ENCODE data around the gene SLC39A3.

Gene SLC39A3

DNA sequence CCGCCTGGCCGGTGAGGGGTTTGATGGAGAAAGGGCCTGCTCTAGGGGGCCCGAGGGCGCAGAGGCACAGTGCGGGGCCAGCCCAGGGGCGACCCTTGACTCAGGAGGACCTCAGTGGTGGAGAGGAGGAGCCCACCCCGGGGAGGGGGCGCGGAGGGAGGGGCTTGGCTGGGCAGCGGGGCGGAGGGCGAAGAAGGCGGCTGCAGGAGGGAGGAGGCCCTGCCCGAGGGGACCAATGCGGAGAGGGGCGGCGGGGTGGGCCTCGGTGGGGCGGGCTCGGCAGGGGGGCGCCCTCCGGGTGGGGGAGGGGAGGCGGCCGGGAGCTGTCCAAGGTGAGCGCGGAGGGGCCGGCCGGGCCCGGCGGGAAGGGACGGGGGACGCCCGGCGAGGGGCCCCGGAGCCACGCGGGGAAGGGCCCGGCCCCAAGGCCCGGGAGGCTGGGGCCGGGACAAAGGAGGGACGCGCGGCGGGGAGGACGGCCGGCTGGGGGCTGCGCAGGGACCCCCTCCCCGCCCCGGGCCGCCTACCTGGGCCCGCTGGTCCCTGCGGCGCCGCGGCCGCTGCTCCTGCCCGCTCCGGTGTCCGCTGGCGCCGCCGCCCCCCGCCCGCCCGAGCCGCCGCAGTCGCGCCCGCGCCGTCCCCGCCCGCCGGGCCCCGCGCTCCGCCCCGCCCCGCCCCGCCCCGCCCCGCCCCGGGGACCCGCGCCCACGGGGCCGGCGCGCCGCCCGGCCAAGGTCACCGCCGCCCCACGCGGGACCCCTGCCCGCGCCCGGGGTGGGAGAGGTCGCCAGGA lies 18.8 kb downstream of the SLC39A3 start, which contains the start of gene DIRAS1:
Gene DIRAS1 (minus strand): TSS at position 596 of the 793 bp plus-strand sequence. CDS start 3,566 bp downstream, outside the sequence.
- Histone ChIP-seq H3K9ac (ENCODE audit: low read length) (no peak within 1 kb of the TSS), H4K20me1 (ENCODE audit: insufficient read depth, low read length) (no peaks in the 10 kb centered on the region), H3K9me2 (ENCODE audit: low read depth, low read length) (no peaks in the 10 kb centered on the region), H3F3A (ENCODE audit: insufficient read depth, low read length) (no peaks in the 10 kb centered on the region), H3K4me3 (ENCODE audit: low read depth, low read length, poor library complexity, severe bottlenecking) (no peak within 1 kb of the TSS), H3K4me1 (ENCODE audit: insufficient read depth, low read length, severe bottlenecking) (no peaks in the 10 kb centered on the region), H3K4me2 (ENCODE audit: low read length) (no peak within 1 kb of the TSS), H3K79me2 (ENCODE audit: insufficient read depth, low read length) (no peaks in the 10 kb centered on the region), H3K9me3 (ENCODE audit: low read length) (no peaks in the 10 kb centered on the region), H3K27ac (ENCODE audit: low read depth, low read length, poor library complexity, severe bottlenecking) (no peak within 1 kb of the TSS), H3K36me3 (ENCODE audit: insufficient read depth, low read length) (no peaks in the 10 kb centered on the region; the same call in 1 of the 2 replicates), H2AFZ (ENCODE audit: low read length) (no peak within 1 kb of the TSS), H3K27me3 (ENCODE audit: insufficient read depth, low read length) (no peaks in the 10 kb centered on the region; the same call in 1 of the 2 replicates)
- TF ChIP-seq, protein P1, sequence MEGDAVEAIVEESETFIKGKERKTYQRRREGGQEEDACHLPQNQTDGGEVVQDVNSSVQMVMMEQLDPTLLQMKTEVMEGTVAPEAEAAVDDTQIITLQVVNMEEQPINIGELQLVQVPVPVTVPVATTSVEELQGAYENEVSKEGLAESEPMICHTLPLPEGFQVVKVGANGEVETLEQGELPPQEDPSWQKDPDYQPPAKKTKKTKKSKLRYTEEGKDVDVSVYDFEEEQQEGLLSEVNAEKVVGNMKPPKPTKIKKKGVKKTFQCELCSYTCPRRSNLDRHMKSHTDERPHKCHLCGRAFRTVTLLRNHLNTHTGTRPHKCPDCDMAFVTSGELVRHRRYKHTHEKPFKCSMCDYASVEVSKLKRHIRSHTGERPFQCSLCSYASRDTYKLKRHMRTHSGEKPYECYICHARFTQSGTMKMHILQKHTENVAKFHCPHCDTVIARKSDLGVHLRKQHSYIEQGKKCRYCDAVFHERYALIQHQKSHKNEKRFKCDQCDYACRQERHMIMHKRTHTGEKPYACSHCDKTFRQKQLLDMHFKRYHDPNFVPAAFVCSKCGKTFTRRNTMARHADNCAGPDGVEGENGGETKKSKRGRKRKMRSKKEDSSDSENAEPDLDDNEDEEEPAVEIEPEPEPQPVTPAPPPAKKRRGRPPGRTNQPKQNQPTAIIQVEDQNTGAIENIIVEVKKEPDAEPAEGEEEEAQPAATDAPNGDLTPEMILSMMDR (IDR thresholded peaks at IDR 0.05; ENCODE audit: low read length), result no peak
- no peak for TF ChIP-seq EZH2 (IDR thresholded peaks at IDR 0.05; ENCODE audit: borderline replicate concordance, low read length)

DNA sequence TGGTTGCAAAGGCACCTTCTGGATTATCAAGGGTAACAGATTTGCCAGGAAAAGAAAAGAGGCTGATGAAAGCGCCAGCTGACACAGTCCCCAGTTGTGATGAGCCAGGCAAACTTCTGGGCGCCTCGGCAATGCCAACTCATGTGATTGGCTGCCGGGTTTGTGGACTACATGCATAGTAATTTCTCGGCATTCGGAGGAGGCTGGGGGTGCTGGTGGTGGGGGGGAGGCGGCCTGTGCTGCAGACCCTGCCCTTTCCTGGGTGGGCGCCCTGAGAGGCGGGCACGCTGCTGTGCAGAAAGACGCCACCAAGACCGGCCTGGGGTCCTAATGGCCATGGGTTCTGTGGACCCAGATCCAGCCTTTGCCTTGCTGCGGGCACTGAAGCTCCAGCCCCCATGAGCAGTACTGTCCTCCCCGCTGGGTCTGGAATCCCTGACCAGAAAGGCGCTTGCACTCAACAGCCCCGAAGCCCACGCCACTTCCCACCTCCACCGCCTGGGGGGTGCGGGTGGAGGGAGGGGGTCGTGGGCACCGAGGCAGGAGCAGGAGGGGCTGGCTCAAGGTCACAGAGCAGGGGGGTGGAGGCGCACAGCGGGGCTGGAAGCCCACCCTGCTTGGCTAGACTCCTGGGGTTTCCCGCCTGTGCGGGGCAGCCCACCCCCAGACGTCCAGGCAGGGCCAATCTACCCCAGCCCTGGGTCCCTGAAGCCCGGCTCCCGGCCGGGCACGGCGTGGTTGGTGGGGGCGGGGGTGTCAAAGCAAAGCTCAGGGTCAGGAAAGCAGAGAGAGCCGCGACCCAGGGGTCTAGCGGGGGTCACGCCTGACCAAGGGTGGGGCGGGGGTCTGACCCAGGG lies 19.7 kb downstream of the SLC39A3 start:
- H3K79me2 ChIP-seq (ENCODE audit: insufficient read depth, low read length), result no peaks in the 10 kb centered on the region
- no peak overlapping the region for H3K4me2 ChIP-seq (ENCODE audit: low read length)
- H3K9me2 ChIP-seq (ENCODE audit: low read depth, low read length), result no peaks in the 10 kb centered on the region
- peaks cover 4% of the 10 kb centered on the region for H3K9me3 ChIP-seq (ENCODE audit: low read length)
- H3K9ac ChIP-seq (ENCODE audit: low read length), result no peak overlapping the region
- H3K36me3 ChIP-seq (ENCODE audit: insufficient read depth, low read length), result no peaks in the 10 kb centered on the region; the same call in 1 of the 2 replicates
- no peak overlapping the region for H3K4me3 ChIP-seq (ENCODE audit: low read depth, low read length, poor library complexity, severe bottlenecking)
- no peak for TF ChIP-seq EZH2 (IDR thresholded peaks at IDR 0.05; ENCODE audit: borderline replicate concordance, low read length)
- TF ChIP-seq, protein P1 (IDR thresholded peaks at IDR 0.05; ENCODE audit: low read length), result no peak
- H2AFZ ChIP-seq (ENCODE audit: low read length), result no peak overlapping the region
- no peaks in the 10 kb centered on the region for H4K20me1 ChIP-seq (ENCODE audit: insufficient read depth, low read length)
- H3K27ac ChIP-seq (ENCODE audit: low read depth, low read length, poor library complexity, severe bottlenecking), result no peak overlapping the region
- no peaks in the 10 kb centered on the region for H3K4me1 ChIP-seq (ENCODE audit: insufficient read depth, low read length, severe bottlenecking)
- H3K27me3 ChIP-seq (ENCODE audit: insufficient read depth, low read length), result peaks cover 5% of the 10 kb centered on the region; the same call in 1 of the 2 replicates
- no peaks in the 10 kb centered on the region for H3F3A ChIP-seq (ENCODE audit: insufficient read depth, low read length)

DNA sequence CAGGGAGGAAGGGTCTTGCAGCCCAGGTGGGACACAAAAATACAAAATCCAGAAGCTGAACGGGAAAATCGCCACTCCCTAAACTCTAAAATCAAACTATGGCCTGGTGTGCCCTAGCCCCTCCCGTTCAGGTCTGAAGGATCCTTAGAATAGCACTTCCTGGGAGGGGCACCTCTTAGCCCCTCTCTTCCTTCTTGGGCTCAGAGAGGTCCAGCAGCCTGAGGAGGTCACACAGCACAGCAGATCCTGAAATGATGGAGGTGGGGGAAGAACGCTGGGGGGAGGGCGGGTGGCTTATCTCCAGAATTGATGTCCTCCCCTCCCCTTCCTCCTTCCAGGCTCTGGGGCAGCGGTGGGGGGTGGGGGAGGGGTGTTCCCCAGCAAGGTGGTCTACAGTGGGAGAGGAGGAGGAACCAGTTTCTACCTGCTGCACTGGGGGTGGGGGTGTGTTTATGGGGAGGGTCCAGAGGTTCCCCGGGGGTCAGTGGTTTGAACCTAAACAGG lies 20.5 kb downstream of the SLC39A3 start:
- no peak overlapping the region for H3K4me3 ChIP-seq (ENCODE audit: low read depth, low read length, poor library complexity, severe bottlenecking)
- H3K9me2 ChIP-seq (ENCODE audit: low read depth, low read length), result no peaks in the 10 kb centered on the region
- no peak overlapping the region for H3K27ac ChIP-seq (ENCODE audit: low read depth, low read length, poor library complexity, severe bottlenecking)

More for the DNA sequence above, 20.5 kb downstream of the SLC39A3 start:
- no peak overlapping the region for H3K9ac ChIP-seq (ENCODE audit: low read length)
- no peak overlapping the region for H3K4me2 ChIP-seq (ENCODE audit: low read length)
- H3K4me1 ChIP-seq (ENCODE audit: insufficient read depth, low read length, severe bottlenecking), result no peaks in the 10 kb centered on the region
- H3K27me3 ChIP-seq (ENCODE audit: insufficient read depth, low read length), result peaks cover 7% of the 10 kb centered on the region; the same call in 1 of the 2 replicates
- no peaks in the 10 kb centered on the region for H3F3A ChIP-seq (ENCODE audit: insufficient read depth, low read length)
- no peaks in the 10 kb centered on the region for H4K20me1 ChIP-seq (ENCODE audit: insufficient read depth, low read length)
- no peaks in the 10 kb centered on the region for H3K79me2 ChIP-seq (ENCODE audit: insufficient read depth, low read length)
- H3K36me3 ChIP-seq (ENCODE audit: insufficient read depth, low read length), result no peaks in the 10 kb centered on the region; the same call in 1 of the 2 replicates
- H2AFZ ChIP-seq (ENCODE audit: low read length), result no peak overlapping the region
- peaks cover 4% of the 10 kb centered on the region for H3K9me3 ChIP-seq (ENCODE audit: low read length)
- TF ChIP-seq, protein P1 (IDR thresholded peaks at IDR 0.05; ENCODE audit: low read length), result no peak
- TF ChIP-seq EZH2 (IDR thresholded peaks at IDR 0.05; ENCODE audit: borderline replicate concordance, low read length), result no peak

Data from OCI-LY1 (cell line).